Right forelimb (tissue), 1 donor: ENCODE results near the gene CHST10.
"Not testable (repeated sequence)": the region's sequence is repeated elsewhere in the genome, so short reads cannot be mapped to it uniquely, and the experiment has no call there.

ENCODE experiments used
- DNase-seq: peaks from one replicate; pipeline ENCODE4 v3.0.0-alpha.2; 2018

The CHST10 gene, protein sequence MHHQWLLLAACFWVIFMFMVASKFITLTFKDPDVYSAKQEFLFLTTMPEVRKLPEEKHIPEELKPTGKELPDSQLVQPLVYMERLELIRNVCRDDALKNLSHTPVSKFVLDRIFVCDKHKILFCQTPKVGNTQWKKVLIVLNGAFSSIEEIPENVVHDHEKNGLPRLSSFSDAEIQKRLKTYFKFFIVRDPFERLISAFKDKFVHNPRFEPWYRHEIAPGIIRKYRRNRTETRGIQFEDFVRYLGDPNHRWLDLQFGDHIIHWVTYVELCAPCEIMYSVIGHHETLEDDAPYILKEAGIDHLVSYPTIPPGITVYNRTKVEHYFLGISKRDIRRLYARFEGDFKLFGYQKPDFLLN

DNA sequence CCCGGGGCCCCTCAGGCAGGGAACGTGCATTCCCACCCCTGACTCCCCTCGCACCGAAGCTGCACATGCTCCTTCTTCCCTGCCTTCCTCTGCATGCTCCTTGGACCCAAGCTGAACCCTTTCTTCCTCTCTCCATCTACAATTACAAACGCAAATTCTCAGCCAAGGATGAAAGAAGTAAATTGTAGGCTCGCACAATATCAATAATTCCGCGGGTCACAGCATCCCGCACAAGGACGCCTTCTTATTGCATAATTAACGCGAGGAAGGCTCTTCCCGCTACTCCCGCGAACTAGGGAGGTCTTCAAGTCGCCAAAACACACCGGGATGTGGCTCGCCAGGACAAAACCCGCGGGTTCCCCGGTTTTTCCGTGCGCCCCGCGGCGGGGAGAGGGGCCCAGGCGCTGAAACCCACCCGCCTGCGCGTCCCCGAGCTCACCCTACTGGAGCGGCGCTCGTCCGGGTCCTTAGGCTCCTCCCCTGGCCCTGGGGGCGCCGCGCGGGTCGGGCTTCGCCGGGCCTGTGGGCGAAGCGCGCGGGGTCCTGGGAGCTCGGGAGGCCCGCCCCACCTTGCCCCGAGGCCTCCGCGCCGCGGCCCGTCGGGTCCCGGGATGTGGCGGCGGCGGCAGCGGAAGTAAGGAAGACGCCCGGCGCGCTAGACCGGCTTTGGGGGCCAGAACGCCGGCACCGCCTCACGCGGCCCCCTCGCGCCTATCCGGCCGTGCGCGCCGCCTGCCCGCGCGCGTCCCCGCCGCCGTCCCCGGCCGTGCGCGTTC lies at the start of gene CHST10:
Gene CHST10 (minus strand): TSS at position 734 of the 776 bp plus-strand sequence. CDS start 10,993 bp downstream, outside the sequence.
- peak; percentile 83 for DNase-seq

DNA sequence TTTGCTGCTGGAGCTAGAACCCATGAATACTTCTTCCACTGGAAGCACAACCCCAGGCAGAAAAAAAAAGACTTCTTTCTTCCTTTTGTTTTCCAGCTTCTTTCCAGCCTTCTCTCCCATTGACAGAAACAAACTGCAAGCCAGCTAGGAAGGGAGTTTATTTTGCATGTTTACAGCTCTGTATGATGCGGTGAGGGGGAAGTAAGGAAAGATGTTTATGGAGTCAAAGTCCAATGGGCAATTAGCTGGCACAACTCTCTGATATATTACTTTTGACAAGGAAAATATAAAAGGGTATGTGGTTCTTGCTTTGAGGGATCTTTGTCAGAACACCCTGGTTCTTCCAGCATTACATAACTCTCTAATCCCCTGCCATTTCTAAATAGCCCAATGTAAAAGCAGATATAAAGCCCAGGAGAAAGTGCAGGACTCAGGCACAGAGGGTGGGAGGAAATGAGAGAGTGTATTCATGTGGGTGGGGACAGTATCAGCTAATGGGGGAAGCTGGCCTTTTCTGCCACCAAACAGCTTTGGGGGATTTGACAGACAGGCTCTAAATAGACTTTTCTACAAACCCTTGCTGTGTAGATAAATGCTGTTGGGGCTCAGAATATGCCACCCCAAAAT lies 43.5 kb upstream of the CHST10 start:
- DNase-seq: no peak

DNA sequence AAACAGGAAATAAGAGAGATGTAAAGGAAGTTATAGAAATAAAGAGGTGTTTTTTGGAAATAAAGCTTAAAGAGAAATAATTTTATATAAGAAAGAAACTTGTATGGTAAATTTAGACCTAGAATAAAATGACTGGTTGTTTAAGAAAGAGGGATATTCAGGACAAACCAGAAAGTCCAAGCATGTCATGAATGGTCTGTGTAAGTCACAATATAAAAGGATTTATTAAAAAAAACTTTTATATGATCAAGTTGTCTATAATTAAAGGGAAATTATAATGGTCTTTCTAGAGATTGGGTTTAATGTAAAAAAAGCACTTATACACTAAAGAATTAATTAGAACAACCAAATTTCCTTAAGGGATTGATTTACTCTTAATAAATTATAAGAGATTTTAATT lies 38.9 kb upstream of the CHST10 start:
- DNase-seq: not testable (repeated sequence)

DNA sequence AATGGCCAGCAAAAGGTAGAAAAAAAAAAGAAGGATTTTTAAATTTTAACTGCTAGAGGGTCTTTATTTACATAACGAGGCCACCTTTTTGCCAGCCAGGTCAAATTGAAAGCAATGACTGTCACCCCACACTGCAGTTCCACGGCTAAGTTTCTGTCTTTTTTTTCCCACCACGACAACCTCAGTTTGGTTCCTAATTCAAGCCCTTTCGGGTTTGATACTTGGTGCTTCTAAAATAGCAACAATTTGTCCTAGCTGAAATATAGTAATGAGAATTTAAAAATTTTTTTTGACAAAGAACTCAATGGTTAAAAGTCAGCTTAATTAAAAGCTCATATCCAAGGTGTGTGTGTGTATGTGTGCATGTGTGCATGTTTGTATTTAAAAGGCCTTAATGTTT lies 36.4 kb upstream of the CHST10 start:
- no peak for DNase-seq

DNA sequence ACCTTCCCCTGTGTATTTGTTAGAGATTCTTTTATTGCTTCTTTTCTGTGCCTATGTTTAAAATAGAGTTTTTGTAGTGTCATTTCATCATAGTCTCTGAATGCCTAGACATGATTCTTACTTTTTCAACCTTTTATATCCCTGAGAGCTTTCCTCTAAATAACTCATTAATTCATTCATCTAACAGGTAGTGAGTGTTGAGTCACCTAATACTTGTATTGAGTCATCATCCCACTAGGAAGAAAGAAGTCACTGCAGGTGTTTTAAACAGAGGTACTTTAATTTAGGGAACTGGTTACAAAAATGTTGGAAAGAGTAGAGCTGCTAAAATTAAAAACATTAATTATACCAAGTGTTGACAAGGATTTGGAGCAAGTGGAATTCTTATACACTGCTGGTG lies 34.3 kb upstream of the CHST10 start:
- DNase-seq: no peak

DNA sequence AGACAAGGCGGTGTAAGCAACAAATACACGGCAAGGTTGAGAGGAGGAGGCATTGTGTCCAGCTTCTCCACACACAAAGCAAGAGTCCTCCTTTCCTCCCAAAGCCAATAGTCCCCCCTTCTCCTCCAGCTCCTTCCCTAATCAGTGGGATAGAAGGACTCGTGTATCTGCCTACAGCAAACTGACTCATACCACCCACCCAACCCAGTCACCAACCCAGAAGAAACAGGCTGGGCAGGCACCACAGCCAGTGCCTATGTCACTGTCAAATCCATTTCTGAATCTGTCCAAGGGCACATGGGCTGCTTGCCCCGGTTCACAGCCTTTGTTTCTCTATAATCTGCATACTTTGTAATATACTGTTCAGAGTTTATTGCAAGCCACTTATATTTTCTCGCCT lies 33.6 kb upstream of the CHST10 start:
- DNase-seq: no peak

DNA sequence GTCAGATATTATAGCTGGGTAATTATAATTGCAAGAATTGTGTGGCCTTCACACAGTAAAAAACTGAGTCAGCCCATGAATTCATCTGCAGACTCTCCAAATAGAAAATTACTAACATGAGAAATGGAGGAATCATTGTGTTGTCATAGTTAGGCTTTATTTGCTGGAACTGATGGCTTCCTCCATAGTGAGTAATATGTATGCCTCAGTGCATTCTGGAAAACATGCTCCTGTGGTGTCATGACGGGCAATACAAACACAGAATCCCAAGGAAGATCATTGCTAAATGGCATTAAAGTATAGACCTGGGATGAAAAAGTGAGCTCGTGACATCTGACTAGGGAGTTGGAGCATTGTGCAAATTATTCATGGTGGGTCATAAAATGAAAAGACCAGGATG lies 29.2 kb upstream of the CHST10 start:
- no peak for DNase-seq

DNA sequence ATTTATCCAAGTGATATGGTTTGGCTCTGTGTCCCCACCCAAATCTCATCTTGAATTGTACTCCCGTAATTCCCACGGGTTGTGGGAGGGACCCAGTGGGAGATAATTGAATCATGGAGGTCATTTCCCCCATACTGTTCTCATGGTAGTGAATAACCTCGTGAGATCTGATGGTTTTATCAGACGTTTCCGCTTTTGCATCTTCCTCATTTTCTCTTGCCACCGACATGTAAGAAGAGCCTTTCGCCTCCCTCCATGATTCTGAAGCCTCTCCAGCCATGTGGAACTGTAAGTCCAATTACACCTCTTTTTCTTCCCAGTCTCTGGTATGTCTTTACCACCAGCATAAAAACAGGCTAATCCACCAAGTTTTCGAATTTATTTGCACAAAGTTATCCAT lies 20.3 kb upstream of the CHST10 start:
- DNase-seq: no peak

DNA sequence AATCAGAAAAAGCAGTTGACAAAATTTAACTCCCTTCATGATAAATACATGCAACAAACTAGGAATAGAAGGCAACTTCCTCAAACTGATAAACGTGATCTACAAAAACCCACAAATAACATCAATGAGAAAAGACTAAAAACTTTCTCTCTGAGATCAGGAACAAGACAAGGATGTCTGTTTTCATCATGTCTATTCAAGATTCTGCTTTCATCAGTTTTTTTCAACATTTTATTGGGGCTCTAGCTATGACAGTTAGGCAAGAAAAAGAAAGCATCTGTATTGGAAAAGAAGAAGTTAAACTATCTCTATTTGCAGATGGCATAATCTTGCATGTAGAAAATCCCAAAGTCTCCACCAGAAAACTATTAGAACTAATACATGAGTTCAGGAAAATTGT lies 12.3 kb upstream of the CHST10 start:
- no peak for DNase-seq

DNA sequence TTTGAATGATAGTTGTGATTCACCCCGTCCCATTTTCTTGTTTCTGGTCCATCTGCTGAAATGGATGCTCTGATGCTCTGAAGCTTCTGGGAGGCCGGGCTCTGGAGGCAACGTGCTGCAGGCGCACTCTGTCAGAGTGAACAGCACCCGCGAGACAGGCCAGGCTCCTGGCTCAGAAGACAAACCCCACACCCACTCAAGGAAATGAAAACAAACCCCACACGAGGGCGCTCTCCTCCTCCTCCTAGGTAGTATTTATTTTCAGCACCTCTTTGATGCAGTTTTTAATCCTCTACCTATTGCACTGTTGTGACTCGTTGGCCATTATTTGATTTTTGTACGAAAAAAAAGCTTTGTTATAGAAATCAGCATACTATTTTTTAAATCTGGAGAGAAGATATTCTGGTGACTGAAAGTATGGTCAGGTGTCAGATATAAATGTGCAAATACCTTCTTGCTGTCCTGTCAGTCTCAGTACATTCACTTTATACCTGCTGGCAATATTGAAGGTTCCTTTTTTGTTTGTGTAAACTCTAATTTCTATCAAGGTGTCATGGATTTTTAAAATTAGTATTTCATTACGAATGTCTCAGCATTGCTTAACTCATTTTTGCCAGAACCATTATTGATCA lies 10.3 kb upstream of the CHST10 start:
- DNase-seq: no peak

DNA sequence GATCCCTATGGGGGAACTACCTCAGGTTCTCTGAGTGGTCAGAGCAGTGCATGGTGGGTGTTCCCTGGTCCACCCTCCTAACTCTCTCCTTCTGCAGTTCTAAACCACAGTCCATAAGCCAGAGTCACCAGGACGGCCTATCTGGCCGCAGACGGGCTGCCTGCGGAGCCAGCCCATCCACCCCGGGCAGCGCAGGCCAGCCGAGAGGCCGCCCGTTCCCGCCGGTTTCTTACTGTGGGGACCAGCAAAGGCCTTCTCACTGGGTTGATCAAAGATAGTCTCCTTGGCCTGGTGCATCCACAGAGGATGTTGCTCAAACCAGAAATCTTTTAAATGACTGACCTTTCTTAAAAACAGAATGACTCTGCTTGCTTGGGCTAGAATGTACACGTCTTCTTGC lies 9.6 kb upstream of the CHST10 start:
- DNase-seq: no peak

DNA sequence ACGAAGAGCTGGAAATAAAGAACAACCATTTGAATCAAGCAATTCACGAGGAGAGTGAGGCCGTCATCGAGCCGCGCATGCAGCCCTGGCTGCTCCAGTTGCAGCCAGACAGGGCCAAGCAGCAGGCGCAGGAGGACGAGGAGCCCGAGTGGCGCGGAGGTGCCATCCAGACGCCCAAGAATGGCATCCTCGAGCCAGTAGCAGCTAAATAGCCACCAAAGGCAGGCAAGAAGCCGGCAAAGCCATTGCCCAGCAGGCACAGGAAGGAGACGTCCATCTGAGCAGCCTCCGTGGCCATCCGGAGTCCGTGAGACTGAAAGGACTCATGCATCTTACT lies 8.9 kb upstream of the CHST10 start:
- DNase-seq: no peak

DNA sequence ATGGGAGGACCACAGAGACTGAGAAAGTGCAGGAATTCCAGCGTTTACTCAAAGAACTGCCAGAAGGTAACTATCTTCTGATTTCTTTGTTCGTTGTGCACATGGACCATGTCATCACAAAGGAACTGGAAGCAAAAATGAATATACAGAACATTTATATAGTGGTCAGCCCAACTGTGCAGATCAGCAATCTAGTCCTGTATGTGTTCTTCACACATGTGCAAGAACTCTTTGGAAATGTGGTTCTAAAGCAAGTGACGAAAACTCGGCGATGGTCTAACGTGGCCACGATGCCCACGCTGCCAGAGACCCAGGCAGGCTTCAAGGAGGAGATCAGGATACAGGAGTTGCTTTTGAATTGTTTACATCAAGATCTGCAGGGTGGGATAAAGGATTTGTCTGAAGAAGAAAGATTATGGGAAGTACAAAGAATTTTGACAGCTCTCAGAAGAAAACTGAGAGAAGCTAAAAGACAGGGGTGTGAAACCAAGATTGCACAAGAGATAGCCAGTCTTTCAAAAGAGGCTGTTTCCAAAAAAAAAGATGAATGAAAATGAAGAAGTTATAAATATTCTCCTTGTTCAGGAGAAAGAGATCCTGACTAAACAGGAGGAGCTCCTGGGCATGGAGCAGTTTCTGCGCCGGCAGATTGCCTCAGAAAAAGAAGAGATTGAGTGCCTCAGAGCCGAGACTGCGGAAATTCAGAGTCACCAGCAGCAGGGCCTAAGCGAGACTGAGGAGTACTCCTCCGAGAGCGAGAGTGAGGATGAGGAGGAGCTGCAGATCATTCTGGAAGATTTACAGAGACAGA lies 8.3 kb upstream of the CHST10 start:
- no peak for DNase-seq

DNA sequence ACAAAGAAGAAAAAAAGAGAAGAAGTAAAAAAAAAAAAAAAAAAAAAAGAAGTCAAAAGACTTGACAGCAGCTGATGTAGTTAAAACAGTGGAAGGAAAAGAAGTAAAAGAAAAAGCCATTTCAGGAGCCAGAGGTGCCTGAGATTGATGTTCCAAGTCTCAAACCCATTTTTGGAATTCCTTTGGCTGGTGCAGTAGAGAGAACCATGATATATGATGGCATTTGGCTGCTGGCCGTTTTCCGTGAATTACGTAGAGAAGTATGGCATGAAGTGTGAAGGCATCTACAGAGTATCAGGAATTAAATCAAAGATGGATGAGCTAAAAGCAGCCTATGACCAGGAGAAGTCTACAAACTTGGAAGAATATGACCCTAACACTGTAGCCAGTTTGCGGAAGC lies 7.6 kb upstream of the CHST10 start:
- no peak for DNase-seq

DNA sequence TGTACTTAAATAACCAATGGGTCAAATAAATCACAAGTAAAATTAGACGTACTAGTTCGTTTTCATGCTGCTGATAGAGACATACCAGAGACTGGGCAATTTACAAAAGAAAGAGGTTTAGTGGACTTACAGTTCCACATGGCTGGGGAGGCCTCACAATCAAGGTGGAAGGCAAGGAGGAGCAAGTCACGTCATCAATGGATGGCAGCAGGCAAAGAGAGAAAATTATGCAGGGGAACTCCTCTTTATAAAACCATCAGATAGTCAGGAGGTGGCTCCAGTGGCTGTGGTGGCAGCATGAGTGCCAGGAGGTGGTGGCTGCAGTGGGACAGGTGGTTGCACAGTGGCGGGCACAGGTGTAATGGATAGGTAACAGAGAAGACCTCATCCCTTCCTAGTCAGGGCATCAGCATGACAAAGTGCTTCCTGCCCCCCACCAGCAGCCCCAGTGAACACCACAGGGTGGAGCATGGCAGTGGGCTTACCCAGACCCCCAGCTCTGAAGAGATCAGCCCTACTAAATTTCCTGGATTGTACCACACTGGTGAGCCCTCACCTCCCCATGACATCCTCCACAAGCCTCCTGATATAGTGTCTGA lies 6.9 kb upstream of the CHST10 start:
- no peak for DNase-seq

DNA sequence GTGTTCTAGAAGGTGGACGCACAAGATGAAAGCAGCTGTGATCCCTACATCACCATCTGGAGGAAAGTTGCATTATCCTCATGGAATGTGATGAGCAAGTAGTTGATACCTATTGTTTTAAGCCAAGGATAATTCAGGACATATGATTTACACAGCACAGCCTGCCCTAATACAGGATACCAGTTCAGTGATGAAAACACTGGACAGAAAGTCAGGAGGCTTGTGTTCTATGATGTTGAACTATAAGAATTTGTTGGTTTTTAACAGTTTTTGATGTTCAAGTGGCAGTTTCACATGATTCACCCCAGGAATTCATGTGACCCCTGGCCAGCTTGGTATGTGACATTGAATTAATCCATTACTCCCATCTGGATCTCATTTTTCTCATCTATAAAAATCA lies 6.2 kb upstream of the CHST10 start:
- no peak for DNase-seq

DNA sequence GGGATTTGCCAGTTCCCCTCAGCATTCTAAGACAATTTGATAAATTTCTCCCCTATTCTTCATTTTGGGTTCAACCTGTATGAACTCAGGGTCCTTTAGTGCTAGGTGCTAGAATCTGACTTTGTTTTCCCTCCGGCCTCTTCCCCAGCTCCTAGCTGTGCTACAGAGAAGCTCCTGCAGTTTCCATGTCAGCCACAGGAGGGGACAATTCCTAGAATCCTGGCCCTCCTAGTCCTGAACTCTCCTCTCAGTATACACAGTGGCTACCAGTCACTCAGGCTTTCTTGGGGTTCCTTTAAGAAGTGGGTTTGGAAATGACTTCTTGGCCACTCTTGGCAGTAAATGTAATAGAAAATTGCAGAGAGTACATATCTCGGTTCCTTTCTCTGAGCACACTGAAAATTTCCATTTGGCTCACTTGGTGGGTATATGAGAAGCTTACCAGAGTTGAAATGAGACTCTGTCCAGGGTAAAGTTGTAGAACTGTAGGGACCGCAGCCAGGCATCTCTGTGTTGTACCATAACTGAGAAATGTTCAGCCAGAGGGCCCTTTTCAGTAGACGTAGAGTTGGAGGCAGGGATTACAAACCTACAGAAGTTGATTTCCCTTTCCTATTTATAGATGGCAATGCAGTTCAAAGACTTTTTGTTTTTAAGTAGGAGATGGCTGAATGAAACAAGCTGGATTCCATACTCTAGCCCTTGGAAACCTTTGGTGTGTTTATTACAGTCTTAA lies 5.0 kb upstream of the CHST10 start:
- DNase-seq: no peak

DNA sequence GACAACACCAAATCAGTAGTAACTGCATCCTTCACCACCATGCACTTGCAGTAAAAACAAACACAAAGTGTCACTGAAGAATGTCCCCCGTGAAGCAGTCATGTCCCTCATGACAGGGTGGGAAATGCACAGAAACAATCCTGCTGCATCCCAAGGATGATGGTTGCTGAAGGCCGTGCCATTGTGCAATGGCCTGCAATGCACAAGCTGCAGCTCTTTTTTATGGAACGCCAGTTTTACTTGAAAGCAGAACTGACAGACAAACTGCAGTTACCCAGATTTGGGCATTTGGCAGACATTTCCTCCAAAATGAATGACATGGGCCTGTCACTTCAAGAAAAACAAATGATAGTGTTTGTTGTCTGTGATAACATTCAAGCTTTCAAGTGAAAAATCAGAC lies 2.4 kb upstream of the CHST10 start:
- DNase-seq: no peak

DNA sequence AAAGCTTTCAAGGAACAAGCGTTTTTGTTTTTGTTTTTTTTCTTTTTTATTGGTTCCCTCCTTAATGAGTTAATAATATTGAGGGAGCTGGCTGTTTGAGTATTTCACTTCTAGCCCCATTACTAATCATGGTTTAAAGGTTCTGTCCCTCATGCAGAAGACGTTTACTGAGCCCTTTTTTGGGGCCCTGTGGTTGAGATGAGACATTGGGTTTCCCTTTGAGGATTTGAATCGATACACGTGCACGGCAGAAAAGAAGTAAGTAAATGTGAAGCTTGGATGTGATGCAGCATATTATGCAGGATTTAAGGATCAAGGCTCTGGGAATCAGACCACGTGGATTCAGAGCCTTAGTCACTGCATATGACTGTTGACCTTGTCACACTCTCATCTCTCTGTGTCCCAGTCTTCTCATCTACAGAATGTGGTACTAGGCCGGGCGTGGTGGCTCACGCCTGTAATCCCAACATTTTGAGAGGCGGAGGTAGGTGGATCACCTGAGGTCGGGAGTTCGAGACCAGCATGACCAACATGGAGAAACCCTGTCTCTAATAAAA lies 1.0 kb upstream of the CHST10 start:
- DNase-seq: no peak

DNA sequence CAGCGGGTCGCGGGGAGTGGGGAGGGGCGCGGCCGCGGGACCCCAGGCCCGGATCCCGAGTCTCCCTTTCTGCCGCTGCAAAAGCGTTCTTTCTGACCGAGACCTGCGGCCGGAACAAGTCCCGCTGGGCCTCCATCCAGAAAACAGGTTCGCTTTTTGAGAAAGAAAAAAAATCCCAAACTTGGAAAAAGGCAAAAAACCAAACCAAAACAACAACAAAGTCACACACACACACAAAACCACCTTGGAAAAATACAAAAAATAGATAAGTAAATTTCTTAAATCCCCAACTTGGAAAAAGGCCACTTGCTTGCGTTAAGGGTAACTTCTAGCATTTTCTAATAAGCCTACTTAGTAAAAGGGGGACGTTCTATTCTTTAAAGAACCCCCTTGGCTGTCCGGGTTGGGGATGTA lies 250 bp upstream of the CHST10 start:
- no peak for DNase-seq

DNA sequence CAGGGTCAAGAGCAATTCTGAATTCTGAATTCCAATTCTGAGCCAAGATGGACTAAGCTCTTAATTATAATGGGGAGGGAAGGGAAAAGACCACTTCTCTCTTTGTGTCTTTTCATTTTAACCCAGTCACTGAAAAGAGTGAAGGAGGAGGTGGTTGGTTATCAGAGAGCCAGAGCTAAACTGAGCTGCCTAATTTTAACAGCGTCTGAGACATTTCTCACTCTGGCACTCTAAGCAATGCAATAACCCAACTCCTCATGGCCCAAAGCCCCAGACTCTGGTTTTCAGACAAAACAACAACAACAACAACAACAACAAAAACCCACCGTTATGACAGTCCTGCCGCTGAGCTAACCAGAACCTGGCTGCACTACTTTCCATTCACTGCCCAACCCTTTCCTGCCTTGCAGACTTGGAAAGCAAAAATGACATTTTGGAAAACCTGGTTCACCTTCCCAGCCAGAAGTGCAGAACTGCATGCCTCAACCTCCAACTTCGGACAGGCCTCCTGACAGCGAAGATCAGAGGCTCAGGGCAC lies 1.0 kb downstream of the CHST10 start:
- peak; percentile 52 for DNase-seq
